CD8-positive, alpha-beta memory T cell (primary cell): ENCODE results near the gene FAM193B. TPM values are rescaled to one million over a fixed set of nuclear protein-coding genes. Genes with fewer than 3 reads are reported as not detected.
A peak's percentile ranks its signal among the peaks of the same experiment; 100 is the strongest.

Source experiments
- CTCF ChIA-PET: fragments of 350-600 bp; sonication (Branson Sonifier 250); formaldehyde crosslinking; loops from one replicate; lab custom pipeline; 2021; ENCODE audit warnings: antibody characterized with exemption; lab: Charles Lee
- POLR2A ChIA-PET: fragments of 350-600 bp; sonication (Branson Sonifier 250); formaldehyde crosslinking; loops from one replicate; lab custom pipeline; 2021; ENCODE audit warnings: antibody characterized with exemption; lab: Charles Lee
- DNase-seq, 5 donors: peaks; one replicate each; pipeline versions ENCODE4 v3.0.0 to v3.0.0-alpha.2; 2020 to 2022; ENCODE audit warnings: mixed read lengths in 1 of 5
- H3K27ac ChIP-seq: one replicate; pipeline ENCODE4 v1.7.0; 2013; ENCODE audit warnings: low read depth, mild to moderate bottlenecking, low read length, moderate library complexity
- H3K27me3 ChIP-seq: 2 replicates; pipeline ENCODE4 v1.7.0; 2013; ENCODE audit warnings: low read length, mild to moderate bottlenecking; ENCODE audit not compliant: insufficient read depth, poor library complexity, severe bottlenecking
- H3K36me3 ChIP-seq: 2 replicates; pipeline ENCODE4 v1.7.0; 2013; ENCODE audit warnings: mild to moderate bottlenecking, low read length, moderate library complexity; ENCODE audit not compliant: insufficient read depth
- H3K4me1 ChIP-seq: 2 replicates; pipeline ENCODE4 v1.7.0; 2013; ENCODE audit warnings: mild to moderate bottlenecking, low read length, moderate library complexity; ENCODE audit not compliant: insufficient read depth
- H3K4me3 ChIP-seq: 2 replicates; pipeline ENCODE4 v1.7.0; 2013; ENCODE audit warnings: mild to moderate bottlenecking, low read length
- H3K9me3 ChIP-seq: 2 replicates; pipeline ENCODE4 v1.7.0; 2013; ENCODE audit warnings: mild to moderate bottlenecking, low read length
- H3K27ac Mint-ChIP-seq, 8 donors: one replicate each; pipeline ENCODE4 v1.8.0; 2020 to 2021; ENCODE audit warnings: mixed read lengths in 8 of 8, mild to moderate bottlenecking in 6 of 8, inconsistent platforms in 3 of 8, moderate library complexity in 3 of 8
- H3K27me3 Mint-ChIP-seq, 2 donors: one replicate each; pipeline ENCODE4 v1.8.0; 2020 to 2021; ENCODE audit warnings: mixed read lengths in 2 of 2, mild to moderate bottlenecking in 1 of 2, moderate library complexity in 1 of 2
- H3K36me3 Mint-ChIP-seq, 3 donors: one replicate each; pipeline ENCODE4 v1.8.0; 2020 to 2021; ENCODE audit warnings: mixed read lengths in 3 of 3, inconsistent platforms in 1 of 3, mild to moderate bottlenecking in 1 of 3
- H3K4me1 Mint-ChIP-seq, 3 donors: one replicate each; pipeline ENCODE4 v1.8.0; 2020 to 2021; ENCODE audit warnings: mixed read lengths in 3 of 3, inconsistent platforms in 1 of 3, mild to moderate bottlenecking in 1 of 3
- H3K4me3 Mint-ChIP-seq, 7 donors: one replicate each; pipeline ENCODE4 v1.8.0; 2020 to 2021; ENCODE audit warnings: mixed read lengths in 7 of 7, mild to moderate bottlenecking in 6 of 7, moderate library complexity in 4 of 7, inconsistent platforms in 2 of 7
- H3K9me3 Mint-ChIP-seq, 5 donors: one replicate each; pipeline ENCODE4 v1.8.0; 2020 to 2022; ENCODE audit warnings: mixed read lengths in 5 of 5, mild to moderate bottlenecking in 3 of 5, moderate library complexity in 2 of 5, inconsistent platforms in 1 of 5
- polyA plus RNA-seq: library from polyadenylated mRNA; unstranded; fragments of 300-500 nt; fragmentation: Illumina TruSeq; gene quantifications from one replicate; pipeline ENCODE4 v1.2.3, GENCODE V29; 2021
- total RNA-seq, 2 experiments: library from RNA; stranded (reverse); gene quantifications; one replicate each; pipeline ENCODE4 v1.2.3, GENCODE V29; 2021

The FAM193B gene
- total and polyA plus RNA-seq, 3 experiments from 2014 or later = 8.5 to 76.6 (median 72.9) TPM

- H3K27ac ChIP-seq = peak overlapping the region; percentile 47
- H3K36me3 Mint-ChIP-seq = peaks cover 0 to 11% (median 0%) of the 10 kb centered on the region in 3 donors
Observed at GRCh38 chr5:177472460-177473442, 81.6 kb downstream of the FAM193B start.

GRCh38 chr5:177471610-177472356 lies 82.6 kb downstream of the FAM193B start:
- H3K4me3 ChIP-seq = peak overlapping the region; percentile 45

More at GRCh38 chr5:177472460-177473442, 81.6 kb downstream of the FAM193B start:
- no peaks in the 10 kb centered on the region for H3K9me3 Mint-ChIP-seq
- POLR2A ChIA-PET = interaction anchor here (0.8 to 2.2 kb wide), 4 partner anchors 17 to 83 kb away, joined by 3 to 18 read pairs (median 4); partner anchors contain the start of gene PDLIM7
- peaks cover 0 to 1% of the 10 kb centered on the region in 2 donors for H3K27me3 Mint-ChIP-seq
- peak; percentile 54 to 85 (median 65) for DNase-seq
- peak overlapping the region in 5 of 8 donors; percentile 63 to 92 (median 85) for H3K27ac Mint-ChIP-seq
- peak overlapping the region; percentile 78 to 91 (median 83) for H3K4me3 Mint-ChIP-seq
- Histone ChIP-seq H3K4me1 (peaks cover 30% of the 10 kb centered on the region), H3K27me3 (no peaks in the 10 kb centered on the region), H3K36me3 (no peaks in the 10 kb centered on the region), H3K9me3 (no peaks in the 10 kb centered on the region), H3K4me3 (peak overlapping the region; percentile 45)
- peaks cover 34 to 55% (median 36%) of the 10 kb centered on the region in 3 donors for H3K4me1 Mint-ChIP-seq
- CTCF ChIA-PET = interaction anchor here (1.1 to 12.4 kb wide), 9 partner anchors 9 to 163 kb away, joined by 3 to 103 read pairs (median 6); partner anchors contain the start of gene PDLIM7

GRCh38 chr5:177470759-177471536 lies 83.4 kb downstream of the FAM193B start:
- Mint-ChIP-seq H3K9me3 (no peaks in the 10 kb centered on the region), H3K4me1 (peaks cover 28 to 46% (median 33%) of the 10 kb centered on the region in 3 donors), H3K36me3 (peaks cover 0 to 27% (median 1%) of the 10 kb centered on the region in 3 donors), H3K27me3 (peaks cover 0 to 1% of the 10 kb centered on the region in 2 donors), H3K4me3 (peak overlapping the region; percentile 49 to 91 (median 81)), H3K27ac (peak overlapping the region; percentile 59 to 93 (median 87))
- no peak overlapping the region for H3K4me3 ChIP-seq
- ChIA-PET POLR2A (interaction anchor here (0.6 to 2.2 kb wide), 5 partner anchors 10 to 67 kb away, joined by 3 to 18 read pairs (median 14); no protein-coding TSS in a partner anchor), CTCF (interaction anchor here (0.9 to 12.4 kb wide), 8 partner anchors 15 to 81 kb away, joined by 3 to 103 read pairs (median 11); partner anchors contain the start of gene PDLIM7)
- H3K27me3 ChIP-seq = no peaks in the 10 kb centered on the region
- peak in 1 of 5 donors; percentile 45 for DNase-seq
- no peaks in the 10 kb centered on the region for H3K36me3 ChIP-seq
- H3K9me3 ChIP-seq = no peaks in the 10 kb centered on the region
- H3K27ac ChIP-seq = no peak overlapping the region
- H3K4me1 ChIP-seq = peaks cover 30% of the 10 kb centered on the region

More at GRCh38 chr5:177471610-177472356, 82.6 kb downstream of the FAM193B start:
- Histone ChIP-seq H3K9me3 (no peaks in the 10 kb centered on the region), H3K36me3 (no peaks in the 10 kb centered on the region), H3K27ac (no peak overlapping the region), H3K4me1 (peaks cover 30% of the 10 kb centered on the region), H3K27me3 (no peaks in the 10 kb centered on the region)
- peaks cover 0 to 19% (median 0%) of the 10 kb centered on the region in 3 donors for H3K36me3 Mint-ChIP-seq
- H3K4me1 Mint-ChIP-seq = peaks cover 34 to 52% (median 36%) of the 10 kb centered on the region in 3 donors
- H3K27ac Mint-ChIP-seq = peak overlapping the region; percentile 57 to 93 (median 86)
- H3K9me3 Mint-ChIP-seq = no peaks in the 10 kb centered on the region
- ChIA-PET CTCF (interaction anchor here (1.0 to 12.4 kb wide), 11 partner anchors 8 to 162 kb away, joined by 3 to 103 read pairs (median 5); partner anchors contain the start of gene PDLIM7), POLR2A (interaction anchor here (0.8 to 2.2 kb wide), 6 partner anchors 16 to 82 kb away, joined by 3 to 18 read pairs (median 4); partner anchors contain the start of gene PDLIM7)
- H3K4me3 Mint-ChIP-seq = peak overlapping the region; percentile 53 to 91 (median 81)
- peak; percentile 16 to 84 (median 54) for DNase-seq
- peaks cover 0 to 1% of the 10 kb centered on the region in 2 donors for H3K27me3 Mint-ChIP-seq

Other genes with a start within 250 kb of the FAM193B start
- gene MXD3, start 242.7 kb downstream of the FAM193B start, total RNA-seq = 10 to 100 TPM; 10.2 to 13.4 TPM
- 0.79 TPM for gene MXD3, start 242.7 kb downstream of the FAM193B start, polyA plus RNA-seq
- gene LMAN2, start 202.9 kb downstream of the FAM193B start, total RNA-seq = 100 to 1,000 TPM; 112 to 126 TPM
- gene LMAN2, start 202.9 kb downstream of the FAM193B start, polyA plus RNA-seq = 276 TPM
- gene RGS14, start 196.6 kb downstream of the FAM193B start, total RNA-seq = 10 to 100 TPM; 60.5 to 61.9 TPM
- gene RGS14, start 196.6 kb downstream of the FAM193B start, polyA plus RNA-seq = 83.5 TPM
- gene SLC34A1, start 170.1 kb downstream of the FAM193B start, total RNA-seq = under 1 TPM in 1 of 2 experiments, not detected in 1; 0.09 TPM
- 0.17 TPM for gene SLC34A1, start 170.1 kb downstream of the FAM193B start, polyA plus RNA-seq
- not detected for gene PFN3, start 153.9 kb downstream of the FAM193B start, total RNA-seq
- gene PFN3, start 153.9 kb downstream of the FAM193B start, polyA plus RNA-seq = not detected
- gene F12, start 145.0 kb downstream of the FAM193B start, total RNA-seq = 10 to 100 TPM in 1 of 2 experiments, 1 to 10 TPM in 1; 9.2 to 10.3 TPM
- 1.9 TPM for gene F12, start 145.0 kb downstream of the FAM193B start, polyA plus RNA-seq
- gene GRK6, start 127.9 kb downstream of the FAM193B start, total RNA-seq = 100 to 1,000 TPM; 180 to 185 TPM
- gene GRK6, start 127.9 kb downstream of the FAM193B start, polyA plus RNA-seq = 201 TPM
- gene PRR7, start 107.7 kb downstream of the FAM193B start, total RNA-seq = 10 to 100 TPM; 14.7 to 15.3 TPM
- 22.1 TPM for gene PRR7, start 107.7 kb downstream of the FAM193B start, polyA plus RNA-seq
- gene DBN1, start 80.9 kb downstream of the FAM193B start, total RNA-seq = 10 to 100 TPM; 47.9 to 50.5 TPM
- 28.1 TPM for gene DBN1, start 80.9 kb downstream of the FAM193B start, polyA plus RNA-seq
- gene PDLIM7, start 57.0 kb downstream of the FAM193B start, total RNA-seq = 10 to 100 TPM; 28.4 to 30.4 TPM
- gene PDLIM7, start 57.0 kb downstream of the FAM193B start, polyA plus RNA-seq = 6.0 TPM
- gene DOK3, start 44.7 kb downstream of the FAM193B start, total RNA-seq = 1 to 10 TPM; 4.2 to 5.1 TPM
- gene DOK3, start 44.7 kb downstream of the FAM193B start, polyA plus RNA-seq = 0.08 TPM
- gene DDX41, start 37.6 kb downstream of the FAM193B start, total RNA-seq = 100 to 1,000 TPM; 160 to 164 TPM
- gene DDX41, start 37.6 kb downstream of the FAM193B start, polyA plus RNA-seq = 61.7 TPM
- 100 to 1,000 TPM; 138 to 142 TPM for gene TMED9, start 37.6 kb upstream of the FAM193B start, total RNA-seq
- gene TMED9, start 37.6 kb upstream of the FAM193B start, polyA plus RNA-seq = 140 TPM
- gene B4GALT7, start 45.6 kb upstream of the FAM193B start, total RNA-seq = 10 to 100 TPM; 20.2 to 24.4 TPM
- 17.7 TPM for gene B4GALT7, start 45.6 kb upstream of the FAM193B start, polyA plus RNA-seq
- 1 to 10 TPM; 5.8 to 6.7 TPM for gene FAM153A, start 228.3 kb upstream of the FAM193B start, total RNA-seq
- 0.67 TPM for gene FAM153A, start 228.3 kb upstream of the FAM193B start, polyA plus RNA-seq